Stimulated activated CD8-positive, alpha-beta memory T cell treated with anti-CD3 and anti-CD28 coated beads, Interleukin-7, amount 100 ng/mL, for 48 hours (primary cell): ENCODE results near the gene THSD7B.

Experiments
- DNase-seq, 2 donors: peaks; one replicate each; pipeline ENCODE4 v3.0.0-alpha.2; 2020; ENCODE audit warnings: low read depth in 1 of 2; ENCODE audit errors: extremely low read depth in 1 of 2

Gene THSD7B

DNA sequence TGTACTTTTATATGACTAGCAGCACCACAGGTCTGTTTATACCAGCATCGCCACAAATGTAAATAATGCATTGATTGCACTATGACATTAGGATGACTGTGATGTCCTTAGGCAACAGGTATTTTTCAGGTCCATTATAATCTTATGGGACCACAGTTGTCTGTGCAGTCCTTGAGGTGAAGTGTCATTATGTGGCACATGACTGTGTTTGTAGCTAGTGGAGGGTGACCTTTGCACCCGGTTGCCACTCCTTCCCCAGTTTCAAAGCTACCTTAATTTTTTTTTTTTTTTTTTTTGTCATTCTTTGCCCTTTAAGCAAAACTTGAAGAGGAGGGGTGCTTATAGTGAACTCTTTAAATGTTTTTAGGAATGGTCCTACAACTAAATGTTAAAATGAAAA lies 386.4 kb downstream of the THSD7B start:
- DNase-seq = no peak

DNA sequence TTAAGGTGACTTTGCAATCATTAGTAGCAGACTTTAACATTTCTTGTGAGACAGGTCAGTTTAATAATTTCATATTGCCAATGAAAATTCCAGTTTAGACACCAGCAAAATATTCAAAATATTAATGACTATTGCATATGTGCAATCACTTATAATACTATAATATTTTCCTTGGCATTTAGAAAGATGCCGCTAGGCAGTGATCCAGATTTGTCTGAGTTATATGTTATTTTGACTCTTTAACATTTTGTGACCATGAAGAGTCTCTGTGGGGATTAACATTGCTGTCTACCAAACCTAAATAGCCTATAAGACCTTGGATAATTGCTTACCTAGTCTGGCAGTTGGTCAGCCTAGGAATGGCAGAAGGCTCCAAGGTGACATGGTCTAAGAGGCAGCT lies 389.6 kb downstream of the THSD7B start:
- no peak for DNase-seq

- no peak for DNase-seq
Observed at GRCh38 chr2:137155356-137156104, 390.2 kb downstream of the THSD7B start.

DNA sequence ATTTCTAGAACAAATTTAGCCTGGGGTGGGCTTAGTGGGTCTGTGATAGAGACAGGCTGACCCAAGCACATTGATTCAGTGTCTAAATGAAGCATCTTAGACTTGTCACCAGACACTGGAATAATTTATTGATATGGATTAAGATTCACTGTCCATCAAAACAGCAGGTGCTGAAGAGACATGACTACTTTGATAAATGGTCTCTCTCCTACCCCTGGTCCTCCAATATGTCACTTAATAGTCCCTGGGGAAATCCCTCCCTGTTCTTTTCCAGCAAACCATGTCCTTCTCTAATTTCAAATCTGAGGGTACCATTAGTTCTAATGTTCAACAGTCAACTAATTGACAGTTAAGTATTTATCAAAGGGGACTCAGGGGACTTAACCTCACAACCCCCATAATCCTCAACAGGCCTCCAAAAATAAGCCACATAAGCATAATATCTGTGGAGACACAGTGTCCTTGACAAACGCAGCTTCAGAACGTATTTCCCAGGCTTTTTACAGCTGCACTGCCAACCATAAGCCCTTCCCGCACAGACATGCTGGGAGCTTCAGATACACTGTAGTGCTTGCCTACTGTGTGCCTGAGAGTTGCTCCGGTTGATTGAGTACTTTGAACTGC lies 391.0 kb downstream of the THSD7B start:
- no peak for DNase-seq

DNA sequence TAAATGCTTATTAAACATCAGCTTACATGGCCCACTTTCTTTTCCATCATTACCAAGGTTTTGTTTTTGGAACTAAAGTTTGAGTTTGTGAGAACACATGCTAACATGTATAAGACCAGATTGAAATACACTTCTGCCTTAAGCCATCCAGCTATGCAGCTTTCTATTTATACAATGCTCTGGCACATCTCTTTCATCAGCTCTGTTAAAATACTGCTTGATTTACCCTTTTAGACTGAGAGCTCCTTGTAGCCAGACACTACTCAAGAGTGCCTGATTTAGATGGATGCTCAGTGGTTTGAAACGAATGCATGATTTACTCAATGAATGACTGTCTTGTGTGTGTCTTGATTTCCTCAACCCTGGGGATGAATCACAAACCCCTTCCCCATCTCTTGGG lies 392.5 kb downstream of the THSD7B start:
- DNase-seq = no peak

- DNase-seq = no peak
Observed at GRCh38 chr2:137161250-137161649, 395.9 kb downstream of the THSD7B start.

- DNase-seq = no peak
Observed at GRCh38 chr2:137165968-137166367, 400.6 kb downstream of the THSD7B start.

- no peak for DNase-seq
Observed at GRCh38 chr2:137167651-137168050, 402.3 kb downstream of the THSD7B start.

DNA sequence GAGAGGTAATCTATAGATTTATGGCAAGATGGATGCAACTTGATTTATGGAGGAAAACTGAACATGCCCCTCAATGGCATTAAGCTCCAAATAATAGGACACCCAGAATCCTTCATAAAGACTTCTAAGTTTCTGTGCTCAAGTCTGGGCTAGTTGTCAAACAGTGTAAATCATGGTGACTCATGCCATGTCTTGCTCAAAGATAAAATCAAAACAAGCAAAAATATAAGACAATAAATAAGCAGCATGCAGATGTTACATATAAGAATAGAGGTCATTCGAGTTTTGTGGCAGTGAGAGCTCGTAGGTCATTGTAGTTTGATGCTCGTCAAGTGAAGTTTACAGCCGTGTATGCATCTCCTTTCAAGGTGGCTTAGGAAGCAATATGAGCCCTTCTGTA lies 403.2 kb downstream of the THSD7B start:
- DNase-seq = no peak

- DNase-seq = no peak
Observed at GRCh38 chr2:137172162-137172561, 406.8 kb downstream of the THSD7B start.

DNA sequence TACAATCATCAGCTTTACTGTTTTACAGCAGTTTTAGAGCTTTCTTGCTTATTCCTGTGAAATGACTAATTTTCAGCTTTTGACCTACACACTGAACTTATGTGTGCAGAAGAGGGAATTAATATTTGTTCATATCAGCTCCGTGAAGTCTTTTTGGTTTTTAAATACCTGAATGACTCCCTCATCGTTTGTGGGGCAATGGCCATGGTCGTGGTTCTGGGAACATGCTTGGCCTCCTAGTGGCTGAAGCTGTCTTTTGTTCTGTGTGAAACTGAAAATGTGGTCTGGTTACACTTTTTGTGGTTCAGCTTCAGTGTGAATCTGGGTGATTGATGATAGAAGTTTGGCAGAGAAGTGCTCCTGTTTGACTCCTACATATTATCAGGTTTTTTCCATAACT lies 408.1 kb downstream of the THSD7B start:
- DNase-seq = no peak

GRCh38 chr2:137175246-137175645 lies 409.9 kb downstream of the THSD7B start:
- no peak for DNase-seq

DNA sequence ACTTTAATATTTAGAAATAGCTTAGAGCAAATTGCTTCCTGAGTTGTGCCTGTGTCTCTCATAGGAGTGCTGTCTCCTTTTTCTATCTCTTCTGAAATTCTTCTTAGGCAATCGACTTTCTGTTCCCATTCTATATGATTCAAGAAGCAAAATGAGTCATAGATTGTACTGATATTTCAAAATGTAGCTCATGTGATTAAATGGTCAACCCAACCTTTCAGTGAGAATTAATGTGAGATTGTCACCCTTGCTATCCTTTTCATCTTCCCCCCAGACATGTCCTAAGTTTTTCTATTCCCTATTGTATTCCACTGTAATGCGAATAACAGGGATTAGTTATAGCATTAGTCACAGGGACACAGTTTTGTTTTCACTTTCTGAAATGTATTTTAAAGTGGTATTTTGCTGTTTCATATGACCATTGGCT lies 413.6 kb downstream of the THSD7B start:
- DNase-seq = no peak

- no peak for DNase-seq
Observed at GRCh38 chr2:137179542-137179941, 414.2 kb downstream of the THSD7B start.

GRCh38 chr2:137180012-137180411 lies 414.7 kb downstream of the THSD7B start:
- no peak for DNase-seq

DNA sequence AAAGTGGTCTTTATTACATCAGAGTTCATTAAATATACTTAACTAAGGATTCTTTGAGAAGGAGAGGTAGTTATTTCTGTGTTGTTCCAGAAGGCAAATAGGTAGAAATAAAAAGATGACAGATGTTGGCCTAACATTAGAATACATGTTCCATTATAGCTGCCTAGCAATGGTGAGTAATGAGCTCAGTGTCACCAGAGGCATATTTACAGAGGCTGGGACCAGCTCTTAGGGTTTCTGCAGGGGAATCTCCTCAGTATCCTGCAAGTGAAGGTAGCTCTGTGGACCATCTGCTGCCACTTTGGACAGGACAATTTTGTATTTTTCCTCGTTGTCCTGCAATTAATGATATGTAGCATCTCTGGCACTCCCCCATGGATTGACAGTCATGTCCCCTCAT lies 416.0 kb downstream of the THSD7B start:
- no peak for DNase-seq

- DNase-seq = no peak
Observed at GRCh38 chr2:137182071-137182470, 416.7 kb downstream of the THSD7B start.

GRCh38 chr2:137183206-137183898 lies 418.0 kb downstream of the THSD7B start:
- DNase-seq = no peak

GRCh38 chr2:137185378-137186078 lies 420.2 kb downstream of the THSD7B start:
- DNase-seq = no peak

GRCh38 chr2:137187216-137187615 lies 421.9 kb downstream of the THSD7B start:
- no peak for DNase-seq

DNA sequence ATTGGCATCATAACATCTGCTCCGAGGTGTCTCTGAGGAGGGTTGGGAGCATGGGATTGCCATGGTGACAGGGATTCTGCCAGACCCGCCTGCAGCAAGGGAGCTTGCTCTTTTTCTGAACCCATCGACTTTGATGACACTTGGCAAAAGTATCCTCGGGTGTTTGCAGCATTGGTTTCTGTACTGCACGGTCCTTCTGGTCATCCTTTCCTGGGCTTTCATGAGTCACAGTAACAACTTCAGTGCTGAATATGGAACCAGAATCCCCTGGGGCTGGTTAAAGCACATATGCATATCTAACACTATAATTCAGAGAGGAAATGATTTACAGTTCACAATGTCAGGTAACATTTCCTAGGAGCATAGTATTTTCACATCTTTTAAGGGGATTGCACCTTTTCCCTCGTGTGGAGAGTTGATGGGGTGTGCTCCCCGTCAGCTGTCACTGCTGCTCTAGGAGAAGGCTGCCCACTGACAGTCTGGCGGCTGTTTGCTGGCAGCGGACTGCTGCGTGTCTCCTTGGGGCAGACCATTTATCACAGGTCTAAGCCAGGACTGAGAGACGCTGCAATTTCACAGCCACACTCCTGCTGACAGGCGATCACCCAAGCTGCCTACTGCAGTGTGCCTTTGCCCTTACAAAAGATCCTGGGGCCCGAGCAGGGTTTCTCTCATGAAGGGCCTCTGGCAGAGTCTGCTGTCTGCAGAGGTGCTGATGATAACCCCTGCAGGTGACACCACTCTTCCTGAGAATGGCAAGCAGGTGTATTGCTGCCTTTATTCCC lies 425.3 kb downstream of the THSD7B start:
- no peak for DNase-seq
